GM12873 (cell line): Measurements from ENCODE around the gene NACAD.
A peak's percentile ranks its signal among the peaks of the same experiment; 100 is the strongest.

Experiments used
- TF ChIP-seq, protein P1 (sequence below): IDR thresholded peaks from 2 replicates; pipeline ENCODE4 v1.5.1; 2012; ENCODE audit warnings: low read depth, mild to moderate bottlenecking, moderate library complexity, low read length, control low read depth; ENCODE audit not compliant: insufficient read depth; ENCODE audit errors: missing control alignments

The NACAD gene, protein sequence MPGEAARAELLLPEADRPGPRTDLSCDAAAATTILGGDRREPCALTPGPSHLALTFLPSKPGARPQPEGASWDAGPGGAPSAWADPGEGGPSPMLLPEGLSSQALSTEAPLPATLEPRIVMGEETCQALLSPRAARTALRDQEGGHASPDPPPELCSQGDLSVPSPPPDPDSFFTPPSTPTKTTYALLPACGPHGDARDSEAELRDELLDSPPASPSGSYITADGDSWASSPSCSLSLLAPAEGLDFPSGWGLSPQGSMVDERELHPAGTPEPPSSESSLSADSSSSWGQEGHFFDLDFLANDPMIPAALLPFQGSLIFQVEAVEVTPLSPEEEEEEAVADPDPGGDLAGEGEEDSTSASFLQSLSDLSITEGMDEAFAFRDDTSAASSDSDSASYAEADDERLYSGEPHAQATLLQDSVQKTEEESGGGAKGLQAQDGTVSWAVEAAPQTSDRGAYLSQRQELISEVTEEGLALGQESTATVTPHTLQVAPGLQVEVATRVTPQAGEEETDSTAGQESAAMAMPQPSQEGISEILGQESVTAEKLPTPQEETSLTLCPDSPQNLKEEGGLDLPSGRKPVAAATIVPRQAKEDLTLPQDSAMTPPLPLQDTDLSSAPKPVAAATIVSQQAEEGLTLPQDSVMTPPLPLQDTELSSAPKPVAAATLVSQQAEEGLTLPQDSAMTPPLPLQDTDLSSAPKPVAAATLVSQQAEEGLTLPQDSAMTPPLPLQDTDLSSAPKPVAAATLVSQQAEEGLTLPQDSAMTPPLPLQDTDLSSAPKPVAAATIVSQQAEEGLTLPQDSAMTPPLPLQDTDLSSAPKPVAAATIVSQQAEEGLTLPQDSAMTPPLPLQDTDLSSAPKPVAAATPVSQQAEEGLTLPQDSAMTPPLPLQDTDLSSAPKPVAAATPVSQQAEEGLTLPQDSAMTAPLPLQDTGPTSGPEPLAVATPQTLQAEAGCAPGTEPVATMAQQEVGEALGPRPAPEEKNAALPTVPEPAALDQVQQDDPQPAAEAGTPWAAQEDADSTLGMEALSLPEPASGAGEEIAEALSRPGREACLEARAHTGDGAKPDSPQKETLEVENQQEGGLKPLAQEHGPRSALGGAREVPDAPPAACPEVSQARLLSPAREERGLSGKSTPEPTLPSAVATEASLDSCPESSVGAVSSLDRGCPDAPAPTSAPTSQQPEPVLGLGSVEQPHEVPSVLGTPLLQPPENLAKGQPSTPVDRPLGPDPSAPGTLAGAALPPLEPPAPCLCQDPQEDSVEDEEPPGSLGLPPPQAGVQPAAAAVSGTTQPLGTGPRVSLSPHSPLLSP (N-terminal part only)

DNA sequence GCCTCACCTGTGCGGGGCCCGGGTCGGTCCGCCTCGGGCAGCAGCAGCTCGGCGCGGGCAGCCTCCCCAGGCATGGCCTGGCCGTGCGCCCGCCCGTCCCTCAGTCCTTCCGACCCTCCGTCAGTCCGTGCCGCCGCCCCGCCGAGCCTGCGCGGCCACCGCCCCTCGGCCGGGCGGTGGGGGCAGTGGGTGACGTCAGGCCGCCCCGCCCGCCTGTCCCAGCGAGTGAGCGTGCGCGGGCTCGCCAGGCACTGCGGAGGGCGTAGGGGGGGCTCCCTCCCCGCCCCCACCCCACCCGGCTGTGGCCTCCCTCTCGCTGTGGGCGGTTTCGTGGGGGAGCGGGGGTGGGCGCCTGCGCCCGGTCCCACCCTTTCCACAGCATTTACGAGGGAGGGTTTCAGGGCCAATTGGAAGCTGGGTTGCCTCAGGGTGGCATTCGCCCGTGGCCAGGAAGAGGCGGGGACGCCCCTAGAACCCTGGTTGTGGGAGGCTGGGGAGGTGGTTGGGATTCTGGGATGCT is at the start of gene NACAD:
Gene NACAD, minus strand, starts transcription at position 149 of the 520 bp plus-strand sequence. Its CDS starts 75 bp downstream, at position 74.
- TF ChIP-seq, protein P1, sequence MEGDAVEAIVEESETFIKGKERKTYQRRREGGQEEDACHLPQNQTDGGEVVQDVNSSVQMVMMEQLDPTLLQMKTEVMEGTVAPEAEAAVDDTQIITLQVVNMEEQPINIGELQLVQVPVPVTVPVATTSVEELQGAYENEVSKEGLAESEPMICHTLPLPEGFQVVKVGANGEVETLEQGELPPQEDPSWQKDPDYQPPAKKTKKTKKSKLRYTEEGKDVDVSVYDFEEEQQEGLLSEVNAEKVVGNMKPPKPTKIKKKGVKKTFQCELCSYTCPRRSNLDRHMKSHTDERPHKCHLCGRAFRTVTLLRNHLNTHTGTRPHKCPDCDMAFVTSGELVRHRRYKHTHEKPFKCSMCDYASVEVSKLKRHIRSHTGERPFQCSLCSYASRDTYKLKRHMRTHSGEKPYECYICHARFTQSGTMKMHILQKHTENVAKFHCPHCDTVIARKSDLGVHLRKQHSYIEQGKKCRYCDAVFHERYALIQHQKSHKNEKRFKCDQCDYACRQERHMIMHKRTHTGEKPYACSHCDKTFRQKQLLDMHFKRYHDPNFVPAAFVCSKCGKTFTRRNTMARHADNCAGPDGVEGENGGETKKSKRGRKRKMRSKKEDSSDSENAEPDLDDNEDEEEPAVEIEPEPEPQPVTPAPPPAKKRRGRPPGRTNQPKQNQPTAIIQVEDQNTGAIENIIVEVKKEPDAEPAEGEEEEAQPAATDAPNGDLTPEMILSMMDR, result no peak

- TF ChIP-seq, protein P1, result peak; percentile 86
Measured at GRCh38 chr7:45136106-45137060, 47.6 kb upstream of the NACAD start.

DNA sequence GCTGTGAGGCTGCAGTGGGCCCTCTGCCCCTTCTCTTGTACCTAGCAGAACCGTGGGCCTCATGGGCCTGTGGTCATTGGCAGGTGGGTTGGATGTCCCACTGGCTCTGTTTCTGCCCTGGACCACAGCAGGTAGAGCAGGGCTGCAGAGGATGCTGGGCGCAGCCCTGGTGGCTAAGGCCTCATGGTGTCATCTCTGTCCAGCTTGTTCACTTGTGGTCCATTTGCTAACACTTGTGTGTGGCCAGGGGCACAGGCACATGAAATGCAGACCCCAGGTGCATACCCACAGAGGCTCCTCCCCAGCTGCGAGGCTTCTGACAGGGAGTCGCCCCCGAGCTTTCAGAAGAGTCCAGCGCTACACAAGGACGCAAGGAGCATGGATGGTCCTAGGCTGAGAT is 45.1 kb upstream of the NACAD start:
- TF ChIP-seq, protein P1, result no peak

- TF ChIP-seq, protein P1, result no peak
Measured at GRCh38 chr7:45133352-45133751, 44.6 kb upstream of the NACAD start.

GRCh38 chr7:45132708-45133320 is 44.0 kb upstream of the NACAD start:
- TF ChIP-seq, protein P1, result no peak

GRCh38 chr7:45131891-45132290 is 43.1 kb upstream of the NACAD start:
- TF ChIP-seq, protein P1, result no peak
